Right renal pelvis (tissue), 4 donors: ENCODE data around the gene TBC1D22B. TPM values are rescaled to one million over a fixed set of nuclear protein-coding genes. Genes with fewer than 3 reads are reported as not detected.
"Not testable (repeated sequence)": the region's sequence is repeated elsewhere in the genome, so short reads cannot be mapped to it uniquely, and the experiment has no call there.

ENCODE experiments used
- DNase-seq, 4 donors: peaks; one replicate each; pipeline ENCODE4 v3.0.0-alpha.2; 2013; ENCODE audit warnings: low read depth in 4 of 4, low spot score in 3 of 4, missing footprints in 1 of 4
- polyA plus RNA-seq, 4 donors: library from polyadenylated mRNA; unstranded; fragments of 120-200 nt; gene quantifications; one replicate each; pipeline ENCODE4 v1.2.1, GENCODE V29; 2013; ENCODE audit not compliant: insufficient read length in 4 of 4

The TBC1D22B gene
- polyA plus RNA-seq, 4 donors, result 13.9 to 15.2 (median 14.3) TPM

- no peak for DNase-seq
Measured at GRCh38 chr6:37317312-37318038, 59.9 kb downstream of the TBC1D22B start.

GRCh38 chr6:37319156-37319555 lies 61.6 kb downstream of the TBC1D22B start:
- no peak for DNase-seq

- DNase-seq, result no peak
Measured at GRCh38 chr6:37319856-37320480, 62.4 kb downstream of the TBC1D22B start.

GRCh38 chr6:37320646-37321045 lies 63.1 kb downstream of the TBC1D22B start:
- DNase-seq, result no peak

GRCh38 chr6:37321101-37321500 lies 63.5 kb downstream of the TBC1D22B start:
- DNase-seq, result no peak

GRCh38 chr6:37321516-37322415 lies 64.2 kb downstream of the TBC1D22B start:
- DNase-seq, result no peak

- no peak for DNase-seq
Measured at GRCh38 chr6:37323580-37323979, 66.0 kb downstream of the TBC1D22B start.

GRCh38 chr6:37324131-37325033 lies 66.8 kb downstream of the TBC1D22B start:
- DNase-seq, result no peak

GRCh38 chr6:37330345-37330744 lies 72.8 kb downstream of the TBC1D22B start:
- not testable (repeated sequence) for DNase-seq

GRCh38 chr6:37331047-37331446 lies 73.5 kb downstream of the TBC1D22B start:
- no peak for DNase-seq

GRCh38 chr6:37332894-37333293 lies 75.3 kb downstream of the TBC1D22B start:
- no peak for DNase-seq

- DNase-seq, result no peak
Measured at GRCh38 chr6:37334047-37334446, 76.5 kb downstream of the TBC1D22B start.

GRCh38 chr6:37338317-37338716 lies 80.7 kb downstream of the TBC1D22B start:
- DNase-seq, result not testable (repeated sequence)

GRCh38 chr6:37338745-37339255 lies 81.2 kb downstream of the TBC1D22B start:
- no peak for DNase-seq

- DNase-seq, result no peak
Measured at GRCh38 chr6:37339741-37340638, 82.4 kb downstream of the TBC1D22B start.

- no peak for DNase-seq
Measured at GRCh38 chr6:37340639-37340943, 83.0 kb downstream of the TBC1D22B start.

- DNase-seq, result no peak
Measured at GRCh38 chr6:37343248-37343647, 85.7 kb downstream of the TBC1D22B start.

GRCh38 chr6:37344308-37344707 lies 86.7 kb downstream of the TBC1D22B start:
- no peak for DNase-seq

GRCh38 chr6:37345804-37346203 lies 88.2 kb downstream of the TBC1D22B start:
- not testable (repeated sequence) for DNase-seq
